Epithelial cell of esophagus (primary cell): ENCODE results near the gene METTL17.
"Not testable (repeated sequence)": the region's sequence is repeated elsewhere in the genome, so short reads cannot be mapped to it uniquely, and the experiment has no call there.

ENCODE experiments used
- DNase-seq: peaks from one replicate; pipeline ENCODE4 v3.0.0; 2010; ENCODE audit warnings: low read depth
- H3K4me3 ChIP-seq: 2 replicates; pipeline ENCODE4 v1.5.1; 2011; ENCODE audit warnings: mild to moderate bottlenecking, low read length, control low read depth
- TF ChIP-seq, protein P1 (sequence below): IDR thresholded peaks from 2 replicates; pipeline ENCODE4 v1.5.1; 2011; ENCODE audit warnings: low read depth, mild to moderate bottlenecking, low read length, control low read depth, inconsistent platforms; ENCODE audit not compliant: insufficient read depth; ENCODE audit errors: missing control alignments

Gene METTL17

GRCh38 chr14:21039585-21040369 is 50.0 kb downstream of the METTL17 start:
- TF ChIP-seq, protein P1, sequence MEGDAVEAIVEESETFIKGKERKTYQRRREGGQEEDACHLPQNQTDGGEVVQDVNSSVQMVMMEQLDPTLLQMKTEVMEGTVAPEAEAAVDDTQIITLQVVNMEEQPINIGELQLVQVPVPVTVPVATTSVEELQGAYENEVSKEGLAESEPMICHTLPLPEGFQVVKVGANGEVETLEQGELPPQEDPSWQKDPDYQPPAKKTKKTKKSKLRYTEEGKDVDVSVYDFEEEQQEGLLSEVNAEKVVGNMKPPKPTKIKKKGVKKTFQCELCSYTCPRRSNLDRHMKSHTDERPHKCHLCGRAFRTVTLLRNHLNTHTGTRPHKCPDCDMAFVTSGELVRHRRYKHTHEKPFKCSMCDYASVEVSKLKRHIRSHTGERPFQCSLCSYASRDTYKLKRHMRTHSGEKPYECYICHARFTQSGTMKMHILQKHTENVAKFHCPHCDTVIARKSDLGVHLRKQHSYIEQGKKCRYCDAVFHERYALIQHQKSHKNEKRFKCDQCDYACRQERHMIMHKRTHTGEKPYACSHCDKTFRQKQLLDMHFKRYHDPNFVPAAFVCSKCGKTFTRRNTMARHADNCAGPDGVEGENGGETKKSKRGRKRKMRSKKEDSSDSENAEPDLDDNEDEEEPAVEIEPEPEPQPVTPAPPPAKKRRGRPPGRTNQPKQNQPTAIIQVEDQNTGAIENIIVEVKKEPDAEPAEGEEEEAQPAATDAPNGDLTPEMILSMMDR: peak; percentile 79
- H3K4me3 ChIP-seq: no peak overlapping the region
- DNase-seq: peak; percentile 81

DNA sequence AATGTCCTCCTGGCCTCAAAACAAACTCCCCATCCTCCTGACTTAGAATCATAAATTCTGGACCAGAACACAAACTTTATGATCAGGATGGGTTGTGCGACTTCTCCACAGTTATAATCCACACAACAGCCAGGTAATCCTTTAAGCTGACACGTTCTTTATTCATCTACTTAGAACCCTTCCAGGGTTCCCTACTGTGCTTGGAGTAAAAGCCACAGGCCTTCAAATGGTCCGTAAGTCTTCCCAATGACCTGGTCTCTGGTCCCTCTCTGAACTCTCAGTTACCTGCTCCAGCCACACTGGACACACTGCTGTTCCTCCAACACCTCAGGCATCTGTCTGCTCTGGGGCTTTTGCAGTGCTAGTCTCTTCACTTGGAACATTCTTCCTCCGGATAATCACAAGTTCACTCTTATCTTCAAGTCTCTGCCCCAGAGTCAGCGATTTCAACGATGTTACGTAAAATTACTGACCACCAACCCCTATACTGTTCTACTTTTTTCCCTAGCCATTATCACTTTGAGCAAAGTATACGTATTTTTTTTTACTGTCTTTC is 50.7 kb downstream of the METTL17 start:
- TF ChIP-seq, protein P1: no peak
- no peak overlapping the region for H3K4me3 ChIP-seq
- DNase-seq: no peak

DNA sequence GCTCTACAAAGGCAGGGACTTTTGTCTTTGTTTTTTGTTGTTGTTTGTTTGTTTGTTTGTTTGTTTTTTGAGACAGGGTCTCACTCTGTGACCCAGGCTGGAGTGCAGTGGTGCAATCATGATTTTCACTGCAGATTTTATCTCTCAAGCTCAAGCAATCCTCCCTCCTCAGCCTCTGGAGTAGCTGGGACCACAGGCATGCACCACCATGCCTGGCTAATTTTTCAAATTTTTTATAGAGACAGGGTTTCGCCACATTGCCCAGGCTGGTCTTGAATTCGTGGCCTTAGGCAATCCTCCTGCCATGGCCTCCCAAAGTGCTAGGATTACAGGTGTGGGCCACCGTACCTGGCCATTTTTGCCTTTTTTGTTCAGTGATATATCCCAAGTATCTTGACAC is 51.2 kb downstream of the METTL17 start:
- not testable (repeated sequence) for DNase-seq, H3K4me3 ChIP-seq

GRCh38 chr14:21041676-21042433 is 52.1 kb downstream of the METTL17 start, which contains the start of gene RNASE7:
Gene RNASE7 (plus strand): TSS chr14:21042362. CDS start chr14:21042993, 631 bp downstream.
- peak; percentile 98 for DNase-seq
- H3K4me3 ChIP-seq: peak within 1 kb of the TSS; percentile 21
- TF ChIP-seq, protein P1: no peak

GRCh38 chr14:21042918-21043317 is 53.1 kb downstream of the METTL17 start:
- DNase-seq: no peak
- H3K4me3 ChIP-seq: no peak overlapping the region
- TF ChIP-seq, protein P1: no peak

DNA sequence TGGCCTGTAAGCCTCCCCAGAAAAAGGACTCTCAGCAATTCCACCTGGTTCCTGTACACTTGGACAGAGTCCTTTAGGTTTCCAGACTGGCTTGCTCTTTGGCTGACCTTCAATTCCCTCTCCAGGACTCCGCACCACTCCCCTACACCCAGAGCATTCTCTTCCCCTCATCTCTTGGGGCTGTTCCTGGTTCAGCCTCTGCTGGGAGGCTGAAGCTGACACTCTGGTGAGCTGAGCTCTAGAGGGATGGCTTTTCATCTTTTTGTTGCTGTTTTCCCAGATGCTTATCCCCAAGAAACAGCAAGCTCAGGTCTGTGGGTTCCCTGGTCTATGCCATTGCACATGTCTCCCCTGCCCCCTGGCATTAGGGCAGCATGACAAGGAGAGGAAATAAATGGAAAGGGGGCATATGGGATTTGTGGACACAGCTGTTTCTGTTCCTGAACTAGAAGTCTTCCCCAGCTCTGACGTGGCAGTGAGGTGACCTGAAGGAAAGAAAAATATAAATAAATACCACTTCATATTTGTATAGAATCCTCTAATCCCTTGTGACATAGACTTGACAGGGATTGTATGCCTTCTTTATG is 53.7 kb downstream of the METTL17 start:
- TF ChIP-seq, protein P1: no peak
- no peak overlapping the region for H3K4me3 ChIP-seq
- DNase-seq: no peak
